HG03196 (cell line): ENCODE data around the gene CLGN.

Source experiments
- ATAC-seq: cut with Tn5 transposase; IDR thresholded peaks from one replicate; pipeline ENCODE4 v1.9.1; 2021; ENCODE audit not compliant: unreplicated experiment

CLGN gene

DNA sequence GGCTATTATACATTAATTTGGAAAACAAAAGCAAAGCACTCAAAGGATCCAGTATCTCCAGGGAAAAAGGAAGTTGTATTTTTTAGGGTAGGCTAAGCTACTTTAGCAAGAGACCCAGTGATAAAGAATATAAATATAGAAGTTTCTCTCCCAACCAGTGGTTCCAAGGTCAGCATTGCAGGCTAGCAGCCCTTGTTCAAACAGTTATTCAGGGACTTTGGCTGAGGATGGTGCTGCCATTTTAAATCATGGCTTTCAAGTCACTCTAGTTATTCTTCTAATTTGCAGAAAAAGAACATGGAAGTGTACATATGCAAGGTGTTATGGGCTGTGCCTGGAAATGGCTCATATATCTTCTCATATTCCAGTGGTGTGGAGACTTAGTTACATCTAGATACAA, 44.7 kb downstream of the CLGN start:
- ATAC-seq: no peak

DNA sequence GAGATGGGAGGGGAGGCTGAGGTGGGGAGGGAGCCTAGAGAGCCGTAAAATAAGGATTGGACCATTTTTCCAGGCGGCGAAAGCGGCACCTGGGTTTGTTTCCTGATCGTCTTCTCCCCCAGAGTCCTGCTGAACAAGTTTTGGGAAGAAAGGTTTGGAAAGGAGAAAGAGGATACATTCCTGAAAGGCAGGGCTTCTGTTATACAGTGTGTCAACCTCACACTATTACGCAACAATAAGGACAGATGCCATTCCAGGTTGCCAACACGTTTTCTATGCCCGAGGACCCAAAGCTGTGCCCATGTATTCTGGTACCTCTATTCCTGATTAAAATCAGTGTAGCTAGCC, 53.3 kb downstream of the CLGN start:
- no peak for ATAC-seq

DNA sequence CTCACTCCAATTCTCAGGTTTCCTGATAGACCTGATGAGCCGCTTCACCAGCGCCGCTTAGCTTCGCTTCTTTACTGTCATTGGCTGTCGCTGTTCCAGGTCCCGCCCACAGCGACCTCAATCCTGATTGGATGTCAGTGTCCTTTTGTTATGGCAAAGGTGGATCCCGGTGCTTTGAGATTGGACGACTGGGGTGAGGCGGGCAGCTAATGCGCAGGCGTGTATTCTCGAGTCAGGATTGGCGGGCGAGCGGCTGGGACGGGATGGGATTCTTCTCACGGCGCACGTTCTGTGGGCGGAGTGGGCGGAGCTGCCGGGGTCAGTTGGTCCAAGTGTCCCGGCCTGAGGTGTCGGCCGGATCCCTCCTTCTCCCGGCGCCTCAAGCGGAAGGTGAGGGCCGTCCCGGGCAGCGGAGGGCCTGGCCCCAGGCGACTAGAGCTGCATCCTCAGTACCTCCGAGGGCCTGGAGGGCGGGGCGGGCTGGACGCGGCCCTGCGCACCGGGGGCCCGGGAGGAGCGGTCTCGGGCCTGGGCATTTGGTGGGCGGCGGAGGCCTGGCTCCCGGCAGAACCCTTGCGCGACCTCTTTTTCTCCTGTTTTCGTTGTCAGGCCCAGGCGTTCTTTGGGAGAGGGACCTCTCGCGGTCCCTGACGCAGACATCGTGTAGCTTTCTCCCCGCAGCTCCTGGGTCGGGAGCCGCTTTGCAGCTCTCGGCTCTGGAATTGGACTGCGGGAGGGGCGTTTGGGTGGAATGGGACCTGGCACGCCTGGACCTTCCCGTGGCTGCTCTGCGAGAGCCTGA, 53.9 kb downstream of the CLGN start, which contains the start of gene SCOC:
Gene SCOC (plus strand): TSS at position 319 of the 802 bp plus-strand sequence. CDS start 5,525 bp downstream, outside the sequence.
- peak; percentile 98 for ATAC-seq

DNA sequence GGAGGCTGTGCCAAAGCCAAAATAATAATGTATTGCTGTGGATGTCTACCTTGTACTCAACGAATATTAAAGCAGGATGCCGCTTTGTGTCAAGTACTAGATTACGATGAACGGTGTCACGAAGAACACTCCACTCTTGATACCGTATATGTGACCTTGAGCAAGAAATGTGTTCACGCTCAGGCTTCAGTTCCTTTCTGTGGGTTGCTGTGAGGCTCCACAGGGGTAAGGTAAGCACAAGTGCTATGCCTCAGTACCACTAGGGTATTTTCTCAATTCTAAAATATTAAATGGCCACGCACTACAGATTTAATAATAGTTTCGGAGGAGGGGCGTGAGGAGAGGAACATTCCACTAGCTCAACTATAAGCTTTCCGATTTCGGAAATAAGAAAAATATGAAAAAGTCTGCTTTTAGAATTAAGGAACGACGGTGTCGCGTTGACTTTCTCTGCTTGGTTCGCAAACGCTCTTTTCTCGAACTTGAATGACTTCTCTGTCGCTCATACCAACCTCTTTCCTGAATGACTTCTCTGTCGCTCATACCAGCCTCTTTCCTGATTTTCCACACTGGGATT, 54.6 kb downstream of the CLGN start:
- ATAC-seq: peak; percentile 40

DNA sequence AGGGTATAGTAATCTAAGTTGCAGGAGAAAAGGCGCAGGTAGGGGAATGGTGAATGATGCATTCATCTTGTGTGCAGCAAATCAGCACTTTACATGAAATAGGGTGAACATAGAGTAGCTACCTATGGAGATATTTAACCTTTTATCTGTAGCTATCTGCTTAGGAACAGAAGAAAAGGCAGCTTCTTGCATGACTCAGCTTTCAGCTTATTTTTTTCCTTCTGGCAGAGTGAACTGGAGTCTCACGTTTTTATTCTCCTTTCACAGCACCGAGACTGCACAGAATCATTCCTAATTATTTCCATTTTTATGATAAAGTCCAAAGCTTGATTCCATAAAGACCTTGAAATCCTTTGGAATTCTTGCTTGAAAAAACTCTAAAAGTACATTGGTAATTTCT, 58.8 kb downstream of the CLGN start:
- ATAC-seq: no peak

DNA sequence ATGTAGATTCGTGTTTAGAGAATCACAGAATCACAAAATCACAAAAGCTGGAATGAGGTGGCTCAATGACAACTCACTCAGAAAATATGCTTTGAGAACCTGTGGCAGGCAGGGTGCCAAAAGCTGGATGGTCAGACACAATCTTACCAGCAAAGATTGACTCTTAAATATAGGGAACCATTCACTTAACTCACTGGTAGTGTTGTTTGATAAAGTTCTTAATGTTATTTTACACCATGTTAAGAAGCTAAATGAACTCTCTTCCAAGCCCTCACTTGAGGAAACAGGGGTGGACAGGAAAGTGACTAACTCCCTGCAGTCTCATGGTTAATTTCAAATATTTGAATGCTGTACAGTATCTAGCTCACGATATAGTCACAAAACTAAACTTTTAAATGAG, 59.7 kb downstream of the CLGN start:
- ATAC-seq: no peak

DNA sequence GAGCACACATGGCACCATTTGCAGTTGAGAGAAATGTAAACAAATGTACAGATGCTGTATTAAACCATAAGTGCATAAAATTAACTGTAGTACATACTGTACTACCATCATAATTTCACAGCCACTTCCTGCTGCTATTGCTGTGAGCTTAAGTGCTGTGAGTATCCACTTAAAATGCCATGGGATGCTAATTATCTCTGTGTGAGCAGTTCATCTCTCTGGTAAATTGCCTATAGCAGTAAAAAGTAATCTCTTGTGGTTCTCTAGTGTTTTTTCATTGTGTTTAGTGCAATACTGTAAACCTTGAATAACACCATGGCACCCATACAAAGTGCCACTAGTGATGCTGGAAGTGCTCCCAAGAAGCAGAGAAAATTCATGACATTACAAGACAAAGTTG, 63.9 kb downstream of the CLGN start:
- no peak for ATAC-seq

DNA sequence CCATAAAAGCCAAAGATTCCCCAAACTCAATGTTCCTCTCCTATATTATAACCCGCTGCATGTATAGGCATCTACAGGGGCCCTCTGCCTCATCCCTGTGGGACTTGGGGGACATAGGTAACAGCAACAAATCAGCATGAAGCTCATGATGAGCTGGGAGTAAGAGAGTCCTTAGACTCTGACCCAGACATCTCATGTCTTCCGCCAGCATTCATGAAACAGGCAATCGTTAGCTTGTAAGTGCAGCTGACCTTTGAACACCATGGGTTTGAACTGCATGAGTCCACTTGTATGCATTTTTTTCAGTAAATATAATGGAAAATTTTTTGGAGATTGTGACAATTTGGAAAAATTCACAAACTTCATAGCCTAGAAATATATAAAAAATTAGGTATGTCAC, 64.4 kb downstream of the CLGN start:
- ATAC-seq: no peak

DNA sequence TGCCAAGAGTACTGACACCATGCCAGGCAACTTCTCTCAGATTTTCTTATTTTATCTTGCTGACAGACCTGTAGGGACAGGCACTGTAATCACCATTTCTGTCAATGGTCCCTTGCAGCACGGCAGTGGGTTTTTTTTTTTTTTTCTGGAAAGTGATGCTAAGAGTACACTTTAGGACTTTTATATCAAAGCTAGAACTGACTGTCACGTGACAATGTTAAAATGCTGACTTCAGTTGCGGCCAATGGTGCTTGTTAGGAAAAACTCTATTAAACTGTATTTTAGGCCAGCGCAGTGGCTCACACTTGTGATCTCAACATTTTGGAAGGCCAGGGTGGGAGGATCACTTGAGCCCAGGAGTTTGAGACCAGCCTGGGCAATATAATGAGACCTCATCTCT, 66.3 kb downstream of the CLGN start:
- no peak for ATAC-seq

DNA sequence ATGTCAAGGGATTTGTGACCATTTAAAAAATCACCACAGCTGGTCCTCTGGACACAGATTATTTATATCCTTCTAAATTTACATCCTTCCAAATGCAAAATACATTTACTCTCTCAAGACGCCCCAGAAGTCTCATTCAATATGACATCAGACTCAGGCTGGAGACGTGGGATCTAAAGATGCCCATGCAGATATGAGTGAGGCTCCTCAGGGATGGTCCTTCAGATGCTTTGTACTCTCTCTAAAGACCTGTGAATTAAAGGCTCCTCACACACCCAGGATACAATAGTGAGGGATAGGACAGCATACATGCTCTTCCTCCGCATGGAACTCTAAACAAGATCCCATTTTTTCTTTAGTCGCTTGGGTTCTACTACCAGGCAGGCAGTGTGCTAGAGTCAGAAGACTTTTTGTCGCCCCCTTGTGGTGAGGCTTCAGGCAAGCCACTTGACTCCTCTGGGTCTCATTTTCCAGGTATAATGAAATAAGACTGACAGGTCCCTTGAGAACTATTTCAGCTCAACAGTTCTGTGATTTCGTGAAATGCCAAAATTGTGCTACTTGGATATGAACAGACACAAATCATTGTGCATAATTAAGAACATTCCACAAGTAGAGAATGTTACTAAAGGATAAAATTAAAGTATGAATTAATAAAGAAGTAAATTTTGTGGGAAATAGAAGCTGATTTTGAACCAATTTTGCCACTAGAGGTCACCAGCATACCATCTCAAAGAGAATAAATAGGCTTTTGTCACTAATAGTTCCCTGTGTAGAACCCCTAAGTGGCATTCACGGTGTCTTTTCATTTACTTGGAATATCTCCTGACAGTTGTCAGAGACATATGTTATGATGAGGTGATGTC, 67.7 kb downstream of the CLGN start:
- ATAC-seq: peak; percentile 88

DNA sequence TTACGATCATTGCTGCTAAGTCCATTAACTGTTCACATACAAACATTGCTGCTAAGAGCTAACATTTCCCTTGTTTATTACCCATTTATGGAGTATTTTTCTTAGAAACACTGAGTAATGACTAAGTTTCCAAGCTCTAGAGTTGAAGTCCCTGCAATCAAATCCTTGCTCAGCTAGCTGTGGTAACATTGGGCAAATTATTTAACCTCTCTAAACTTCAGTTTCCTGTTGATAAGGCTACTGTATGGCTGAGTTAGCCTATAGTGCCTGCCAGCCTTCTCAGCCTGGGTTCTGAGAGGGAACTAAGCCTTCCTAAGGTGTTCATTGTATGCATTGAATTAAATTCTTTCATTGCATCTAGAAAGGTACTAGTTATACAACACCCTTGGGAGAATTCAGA, 69.2 kb downstream of the CLGN start:
- ATAC-seq: no peak

DNA sequence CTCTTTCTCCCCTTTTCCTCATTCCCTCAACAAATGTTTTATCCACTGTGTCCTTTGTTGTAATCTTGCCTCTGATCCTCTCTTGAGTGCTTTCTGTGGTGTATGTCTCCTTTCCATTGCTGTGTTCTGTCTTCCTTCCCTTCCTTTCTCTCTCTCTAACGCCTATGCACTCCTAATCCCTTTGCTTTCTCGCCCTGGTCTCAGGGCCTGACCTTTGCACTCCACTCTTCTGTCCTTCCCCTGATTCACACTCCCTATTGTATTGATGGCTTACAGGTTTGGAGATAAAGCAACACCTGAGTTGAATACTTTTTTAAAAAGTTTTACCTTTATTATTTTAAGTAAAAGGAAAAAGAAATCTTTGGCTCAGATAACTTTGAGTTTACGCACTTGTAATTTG, 69.6 kb downstream of the CLGN start:
- no peak for ATAC-seq

DNA sequence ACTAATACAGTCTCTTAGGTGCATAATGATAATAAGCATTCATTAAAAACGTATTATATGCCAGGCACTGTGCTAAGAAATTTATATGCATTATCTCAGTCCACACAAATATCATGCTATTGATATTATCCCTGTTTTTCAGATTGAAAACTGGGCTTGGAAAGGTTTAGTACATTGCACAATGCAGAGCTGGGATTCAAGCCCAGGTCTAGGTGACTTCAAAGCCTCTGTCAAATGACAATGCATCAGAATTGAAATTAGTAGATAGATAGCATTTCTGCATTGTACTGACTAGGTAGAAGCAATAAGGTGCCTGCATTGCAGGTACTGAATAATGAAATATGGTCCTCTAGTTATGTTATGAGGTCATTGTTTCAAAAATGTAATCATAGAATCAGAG, 72.2 kb downstream of the CLGN start:
- no peak for ATAC-seq

DNA sequence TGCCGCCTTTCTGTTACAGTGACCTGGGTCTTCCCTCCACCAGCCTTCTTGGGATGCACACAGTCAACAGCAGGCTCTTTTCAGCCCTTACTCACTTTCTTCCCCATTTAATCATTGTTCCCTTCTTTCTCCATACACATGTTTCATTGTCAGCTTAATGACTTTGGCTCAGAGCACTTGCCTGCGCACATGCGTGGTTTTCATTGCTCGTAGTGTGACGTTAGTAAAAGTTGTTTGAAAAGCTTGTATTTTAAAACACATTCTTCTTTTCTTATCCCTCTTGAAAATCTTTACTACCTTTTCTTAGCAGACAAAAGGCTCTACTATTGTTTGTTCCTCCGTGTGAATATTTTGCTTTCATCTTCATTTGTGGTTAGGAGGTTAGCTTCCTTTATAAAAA, 73.7 kb downstream of the CLGN start:
- ATAC-seq: no peak

DNA sequence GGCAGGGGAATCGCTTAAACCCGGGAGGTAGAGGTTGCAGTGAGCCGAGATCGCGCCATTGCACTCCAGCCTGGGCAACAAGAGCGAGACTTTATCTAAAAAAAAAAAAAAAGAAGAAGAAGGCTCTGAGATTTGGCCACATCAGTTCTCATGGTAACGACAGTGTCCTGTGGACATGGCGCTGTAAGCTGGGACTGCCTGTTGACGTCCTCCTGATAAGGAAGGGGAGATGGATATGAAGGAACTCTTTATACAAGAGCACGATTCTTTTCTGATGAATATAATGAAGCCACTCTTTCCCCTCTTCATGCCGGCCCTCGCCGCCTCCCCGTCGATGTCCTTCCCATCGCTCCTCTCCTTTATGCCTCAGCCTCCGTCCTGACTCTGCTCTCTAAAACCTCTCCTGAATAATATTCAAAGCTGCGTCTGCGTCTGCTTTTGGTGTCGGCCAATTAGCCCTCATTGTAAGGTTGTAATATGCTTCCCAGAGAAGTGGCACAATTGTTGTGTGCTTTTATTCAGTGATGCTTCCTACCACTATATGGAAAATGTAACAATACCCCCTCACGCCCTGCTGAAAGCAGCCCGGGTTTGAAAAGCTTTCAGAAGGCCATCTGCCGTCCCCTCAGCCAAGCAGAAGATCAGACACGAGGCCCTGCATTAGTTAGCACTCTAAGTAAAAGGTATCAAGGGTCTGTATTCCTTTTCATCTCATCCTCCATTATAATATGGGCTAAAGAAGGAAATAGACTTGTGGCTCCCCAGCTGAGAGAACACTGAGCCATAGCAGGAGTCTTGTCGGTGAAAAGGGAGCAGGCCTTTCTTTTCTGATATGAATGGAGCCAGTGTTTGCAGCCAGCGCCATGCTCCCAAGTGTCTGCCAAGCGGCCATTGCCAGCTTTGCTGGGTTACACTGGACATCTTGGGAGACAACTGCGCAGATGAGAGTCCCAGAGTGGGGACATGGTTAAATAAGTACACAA, 76.1 kb downstream of the CLGN start:
- ATAC-seq: no peak

DNA sequence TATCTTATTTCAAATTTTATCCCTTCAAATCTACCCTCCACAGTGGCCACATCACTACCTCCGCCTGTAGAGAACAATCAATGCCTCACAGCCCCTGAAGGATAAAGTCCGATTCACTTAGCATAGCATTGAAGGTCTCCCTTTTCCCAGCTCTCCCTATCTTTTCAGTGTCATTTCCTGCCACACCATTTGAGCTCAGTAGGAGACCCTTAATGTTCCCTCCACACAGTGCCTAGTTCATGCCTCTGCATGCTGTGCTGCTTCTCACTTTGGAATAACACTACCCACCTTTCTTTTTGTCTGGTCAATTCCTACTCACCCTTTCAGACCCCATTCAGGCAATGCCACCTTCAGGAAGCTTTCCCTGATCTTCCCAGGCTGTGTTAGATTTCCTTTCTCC, 77.6 kb downstream of the CLGN start:
- no peak for ATAC-seq

DNA sequence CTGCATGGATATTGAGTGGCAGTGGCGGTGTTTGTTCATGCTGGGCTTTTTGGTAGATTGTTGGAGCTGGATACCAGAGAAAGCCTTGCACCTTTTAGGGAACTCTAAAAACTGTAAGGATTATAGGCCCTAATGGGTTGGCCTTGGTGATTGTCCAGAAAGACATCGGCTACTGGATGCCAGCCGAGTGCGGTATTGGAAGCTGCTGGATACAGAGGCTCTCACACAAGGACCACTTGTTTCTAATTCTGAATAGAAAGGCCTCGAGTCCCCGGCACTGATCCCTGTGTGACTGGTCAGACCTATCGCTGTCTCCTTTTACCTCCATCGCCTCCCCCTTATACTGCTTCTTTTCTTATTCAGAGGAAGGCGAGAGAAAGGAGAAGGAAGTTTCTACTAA, 81.3 kb downstream of the CLGN start:
- ATAC-seq: no peak

DNA sequence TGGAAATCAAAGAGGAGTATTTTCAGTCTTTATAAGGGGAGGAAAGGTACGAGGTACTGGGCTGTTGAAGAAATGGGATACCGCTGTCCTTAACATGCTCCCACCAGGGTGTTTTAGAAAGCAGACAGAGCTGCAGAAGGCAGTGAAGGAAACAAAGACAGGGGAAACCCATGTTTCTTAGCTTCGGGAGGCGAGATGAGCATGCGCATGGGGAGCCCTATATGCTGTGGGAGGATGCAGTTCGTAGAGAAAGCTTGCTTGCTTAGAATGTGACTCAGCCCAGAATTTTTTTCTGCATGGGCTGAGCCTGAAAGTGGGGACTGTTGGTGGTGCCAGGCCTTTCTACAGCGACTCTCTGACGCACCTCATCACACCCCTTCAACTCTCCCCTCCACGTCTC, 82.8 kb downstream of the CLGN start:
- ATAC-seq: no peak

DNA sequence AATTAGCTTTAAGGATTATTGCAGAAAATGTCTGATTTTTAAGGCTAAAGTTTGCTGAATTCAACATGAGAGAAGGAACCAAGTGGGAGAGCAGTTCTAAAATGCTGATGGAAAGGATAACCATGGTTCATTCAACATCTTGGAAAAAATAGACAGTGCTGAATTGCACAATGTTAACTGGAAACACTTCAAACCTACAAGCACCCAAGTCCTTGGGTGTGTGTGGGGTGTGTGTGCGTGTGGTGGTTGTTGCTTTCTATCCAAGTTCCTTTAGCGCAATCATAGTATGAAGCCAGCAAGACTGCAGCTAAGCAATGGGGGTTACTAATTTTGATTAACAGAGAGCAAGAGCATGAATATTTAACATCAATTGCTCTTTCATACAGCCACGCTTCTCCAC, 83.3 kb downstream of the CLGN start:
- ATAC-seq: no peak

DNA sequence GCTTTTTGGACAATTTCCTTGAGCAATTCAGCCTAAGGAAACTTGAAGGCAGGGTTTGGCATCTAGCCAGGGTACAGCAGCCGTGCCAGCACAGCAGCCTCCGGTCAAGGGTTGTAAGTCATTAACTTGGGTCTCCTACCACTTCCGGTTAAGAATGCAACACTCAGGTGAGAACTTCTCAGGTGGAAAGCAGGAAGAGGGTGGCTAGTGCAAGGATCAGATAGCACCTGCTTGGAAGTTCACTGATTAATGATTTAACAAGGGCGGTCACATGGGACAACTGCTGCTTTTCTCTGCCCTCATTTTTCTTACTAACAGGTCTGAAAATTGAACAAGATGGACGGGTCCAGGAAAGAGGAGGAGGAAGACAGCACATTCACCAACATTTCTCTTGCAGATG, 84.1 kb downstream of the CLGN start:
- peak; percentile 98 for ATAC-seq

DNA sequence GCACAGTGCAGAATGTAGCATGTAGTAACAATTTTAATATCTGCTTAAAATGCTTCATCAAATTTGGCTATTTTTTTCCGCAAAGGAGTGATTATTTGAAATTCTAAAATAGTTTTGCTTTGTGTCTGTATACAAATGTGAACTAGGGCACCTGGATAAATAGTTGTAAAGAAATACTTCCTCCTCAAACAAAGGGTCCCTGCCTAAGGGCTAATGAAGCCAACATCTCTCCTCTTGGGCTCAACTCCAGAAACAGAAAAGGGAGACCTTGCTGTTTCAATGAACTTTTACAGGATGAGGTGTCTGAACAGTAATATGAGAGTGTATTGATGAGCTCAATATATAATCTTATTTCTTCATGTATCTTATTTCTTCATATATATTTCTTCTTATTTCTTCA, 84.8 kb downstream of the CLGN start:
- ATAC-seq: no peak
